GM18507 (cell line): ENCODE results near the gene CPEB3.
"Not testable (repeated sequence)": the region's sequence is repeated elsewhere in the genome, so short reads cannot be mapped to it uniquely, and the experiment has no call there.

Source experiments
- DNase-seq: peaks from one replicate; pipeline ENCODE4 v3.0.0; 2011; ENCODE audit warnings: low read depth; ENCODE audit not compliant: insufficient read length; ENCODE audit errors: extremely low spot score
- FAIRE-seq: peaks from 2 replicates; lab custom pipeline; 2011; peaks lifted over from hg19 to GRCh38; lab: Jason Lieb, UNC

CPEB3 gene

GRCh38 chr10:92219559-92219958 lies 71.3 kb downstream of the CPEB3 start:
- no peak for DNase-seq
- no peak for FAIRE-seq

GRCh38 chr10:92218569-92218968 lies 72.3 kb downstream of the CPEB3 start:
- no peak for DNase-seq
- no peak for FAIRE-seq

- not testable (repeated sequence) for DNase-seq, FAIRE-seq
These were observed 74.3 kb downstream of the CPEB3 start for GRCh38 chr10:92216608-92217007.

GRCh38 chr10:92215222-92215621 lies 75.7 kb downstream of the CPEB3 start:
- DNase-seq, FAIRE-seq: not testable (repeated sequence)

GRCh38 chr10:92213049-92213448 lies 77.8 kb downstream of the CPEB3 start:
- DNase-seq (no peak), FAIRE-seq (no peak)

- no peak for DNase-seq
- no peak for FAIRE-seq
These were observed 82.1 kb downstream of the CPEB3 start for GRCh38 chr10:92208736-92209135.

GRCh38 chr10:92208157-92208720 lies 82.6 kb downstream of the CPEB3 start:
- FAIRE-seq = no peak
- DNase-seq = no peak

GRCh38 chr10:92207061-92207460 lies 83.8 kb downstream of the CPEB3 start:
- FAIRE-seq (peak; percentile 21), DNase-seq (no peak)

GRCh38 chr10:92203919-92204623 lies 86.8 kb downstream of the CPEB3 start:
- FAIRE-seq (no peak), DNase-seq (no peak)

GRCh38 chr10:92202536-92202935 lies 88.3 kb downstream of the CPEB3 start:
- DNase-seq (no peak), FAIRE-seq (no peak)

GRCh38 chr10:92200564-92200963 lies 90.3 kb downstream of the CPEB3 start:
- FAIRE-seq (no peak), DNase-seq (no peak)

- FAIRE-seq (peak; percentile 68), DNase-seq (no peak)
These were observed 103.8 kb downstream of the CPEB3 start for GRCh38 chr10:92187101-92187500.

- DNase-seq = no peak
These were observed 105.9 kb downstream of the CPEB3 start for GRCh38 chr10:92184977-92185376.

GRCh38 chr10:92183199-92183598 lies 107.7 kb downstream of the CPEB3 start:
- no peak for FAIRE-seq
- no peak for DNase-seq

More at GRCh38 chr10:92184977-92185376, 105.9 kb downstream of the CPEB3 start:
- no peak for FAIRE-seq

GRCh38 chr10:92181575-92181974 lies 109.3 kb downstream of the CPEB3 start:
- FAIRE-seq = no peak
- no peak for DNase-seq

- DNase-seq (no peak), FAIRE-seq (no peak)
These were observed 110.5 kb downstream of the CPEB3 start for GRCh38 chr10:92180399-92180798.

- no peak for FAIRE-seq
- no peak for DNase-seq
These were observed 113.3 kb downstream of the CPEB3 start for GRCh38 chr10:92177546-92177945.

- no peak for FAIRE-seq
- DNase-seq = no peak
These were observed 115.7 kb downstream of the CPEB3 start for GRCh38 chr10:92175164-92175563.

- DNase-seq (no peak), FAIRE-seq (no peak)
These were observed 116.9 kb downstream of the CPEB3 start for GRCh38 chr10:92173996-92174395.

- no peak for FAIRE-seq
- no peak for DNase-seq
These were observed 126.7 kb downstream of the CPEB3 start for GRCh38 chr10:92164036-92164696.

- FAIRE-seq (no peak), DNase-seq (no peak)
These were observed 128.3 kb downstream of the CPEB3 start for GRCh38 chr10:92162541-92162940.
